Liver (tissue), 9 donors: ENCODE results near the gene SMAD7. TPM values are rescaled to one million over a fixed set of nuclear protein-coding genes. Genes with fewer than 3 reads are reported as not detected.

Experiments used
- DNase-seq: peaks from one replicate; pipeline ENCODE4 v3.0.0-alpha.2; 2017; ENCODE audit warnings: low spot score
- H3K27ac ChIP-seq, 2 donors: one replicate each; pipeline ENCODE4 v1.7.0; 2013; ENCODE audit warnings: inconsistent platforms in 2 of 2, low read length in 2 of 2, control low read depth in 1 of 2, low read depth in 1 of 2, mild to moderate bottlenecking in 1 of 2
- H3K27me3 ChIP-seq, 4 donors: one replicate each; pipeline versions ENCODE4 v1.6.1 to v1.7.0; 2013; ENCODE audit warnings: low read length in 3 of 4, inconsistent platforms in 1 of 4, mild to moderate bottlenecking in 1 of 4, moderate library complexity in 1 of 4; ENCODE audit not compliant: control insufficient read depth in 4 of 4, insufficient read depth in 4 of 4
- H3K36me3 ChIP-seq, 4 donors: one replicate each; pipeline versions ENCODE4 v1.6.1 to v1.7.0; 2013; ENCODE audit warnings: low read length in 3 of 4, mild to moderate bottlenecking in 3 of 4, low read depth in 1 of 4, moderate library complexity in 1 of 4; ENCODE audit not compliant: control insufficient read depth in 4 of 4, insufficient read depth in 3 of 4
- H3K4me1 ChIP-seq, 4 donors: one replicate each; pipeline versions ENCODE4 v1.6.1 to v1.7.0; 2013; ENCODE audit warnings: low read length in 3 of 4, mild to moderate bottlenecking in 3 of 4, moderate library complexity in 1 of 4; ENCODE audit not compliant: control insufficient read depth in 4 of 4, insufficient read depth in 4 of 4
- H3K4me3 ChIP-seq, 3 donors: one replicate each; pipeline versions ENCODE4 v1.6.1 to v1.7.0; 2013; ENCODE audit warnings: low read length in 3 of 3, control low read depth in 1 of 3, low read depth in 1 of 3, mild to moderate bottlenecking in 1 of 3
- H3K9ac ChIP-seq, 2 donors: one replicate each; pipeline ENCODE4 v1.7.0; 2013; ENCODE audit warnings: low read length in 2 of 2, mild to moderate bottlenecking in 2 of 2, moderate library complexity in 2 of 2, control low read depth in 1 of 2, low read depth in 1 of 2
- H3K9me3 ChIP-seq, 4 donors: one replicate each; pipeline versions ENCODE4 v1.6.1 to v1.7.0; 2013; ENCODE audit warnings: low read length in 3 of 4; ENCODE audit not compliant: control insufficient read depth in 4 of 4
- FOXA1 ChIP-seq: IDR thresholded peaks from 2 replicates; pipeline ENCODE4 v1.6.1; 2016; ENCODE audit warnings: antibody characterized with exemption
- FOXA2 ChIP-seq: IDR thresholded peaks from 2 replicates; pipeline ENCODE4 v1.6.1; 2016; ENCODE audit warnings: antibody characterized with exemption
- GABPA ChIP-seq, 2 donors: IDR thresholded peaks in 1 of 2; conservative IDR thresholded peaks in 1 of 2; 2 replicates each; pipeline ENCODE4 v1.6.1; 2016; ENCODE audit warnings: antibody characterized with exemption in 2 of 2, mild to moderate bottlenecking in 1 of 2, moderate library complexity in 1 of 2
- HNF4A ChIP-seq, 2 donors: conservative IDR thresholded peaks; 2 replicates each; pipeline ENCODE4 v1.6.1; 2016; ENCODE audit warnings: antibody characterized with exemption in 2 of 2, mild to moderate bottlenecking in 2 of 2
- HNF4G ChIP-seq: IDR thresholded peaks from 2 replicates; pipeline ENCODE4 v1.6.1; 2016; ENCODE audit warnings: antibody characterized with exemption
- NR2F2 ChIP-seq: IDR thresholded peaks from 2 replicates; pipeline ENCODE4 v1.6.1; 2016; ENCODE audit warnings: antibody characterized with exemption
- RAD21 ChIP-seq, 2 donors: IDR thresholded peaks; 2 replicates each; pipeline ENCODE4 v1.6.1; 2016; ENCODE audit warnings: antibody characterized with exemption in 2 of 2, mild to moderate bottlenecking in 2 of 2
- RXRA ChIP-seq, 2 donors: IDR thresholded peaks; 2 replicates each; pipeline ENCODE4 v1.6.1; 2017 to 2018; ENCODE audit warnings: antibody characterized with exemption in 2 of 2, mild to moderate bottlenecking in 1 of 2
- SP1 ChIP-seq: IDR thresholded peaks from 2 replicates; pipeline ENCODE4 v1.6.1; 2018; ENCODE audit warnings: antibody characterized with exemption, mild to moderate bottlenecking
- TAF1 ChIP-seq: conservative IDR thresholded peaks from 2 replicates; pipeline ENCODE4 v1.6.1; 2016; ENCODE audit warnings: antibody characterized with exemption, mild to moderate bottlenecking
- YY1 ChIP-seq: IDR thresholded peaks from 2 replicates; pipeline ENCODE4 v1.6.1; 2016; ENCODE audit warnings: antibody characterized with exemption, mild to moderate bottlenecking
- WGBS: extraction: QIAGEN DNeasy Blood & Tissue Kit; methylation state at CpG from one replicate; pipeline ENCODE4 v1.1.7; 2013; 5-methylcytosine and 5-hydroxymethylcytosine counted together
- polyA plus RNA-seq, 2 donors: library from polyadenylated mRNA; stranded (reverse) in 1 of 2; unstranded in 1 of 2; fragments of 200-250 nt in 1 of 2; fragments of >200 nt in 1 of 2; fragmentation: Nextera tagmentation in 1 of 2; extraction: Ambion mirVana in 1 of 2; gene quantifications; one replicate each; pipeline versions ENCODE4 v1.2.1 to v1.2.3, GENCODE V29; 2013 to 2015
- total RNA-seq, 2 donors: library from RNA; depleted of rRNA; stranded (reverse); fragments of >200 nt; gene quantifications; one replicate each; pipeline ENCODE4 v1.2.3, GENCODE V29; 2014
- TF ChIP-seq, protein P1 (sequence below): fragments of 150-350 bp; IDR thresholded peaks from 2 replicates; pipeline ENCODE4 v1.5.1; 2017; ENCODE audit warnings: improper control_type of control experiment, low read depth, low read length; ENCODE audit not compliant: missing input control
- TF ChIP-seq, protein P2 (sequence below): IDR thresholded peaks from 2 replicates; pipeline ENCODE4 v1.6.1; 2016; ENCODE audit warnings: antibody characterized with exemption
- TF ChIP-seq, protein P3 (sequence below): IDR thresholded peaks from 2 replicates; pipeline ENCODE4 v1.6.1; 2016; ENCODE audit warnings: antibody characterized with exemption, mild to moderate bottlenecking
- TF ChIP-seq, protein P4 (sequence below): IDR thresholded peaks from 2 replicates; pipeline ENCODE4 v1.6.1; 2016; ENCODE audit warnings: antibody characterized with exemption
- TF ChIP-seq, protein P5 (sequence below): IDR thresholded peaks from 2 replicates; pipeline ENCODE4 v1.6.1; 2016; ENCODE audit warnings: antibody characterized with exemption
- donor health status: healthy.
- donor health status: healthy.
- donor health status: healthy.
- donor health status: healthy.
- donor health status: healthy.

Gene SMAD7
- total and polyA plus RNA-seq, 4 donors, result 3.2 to 11.8 (median 10.1) TPM

DNA sequence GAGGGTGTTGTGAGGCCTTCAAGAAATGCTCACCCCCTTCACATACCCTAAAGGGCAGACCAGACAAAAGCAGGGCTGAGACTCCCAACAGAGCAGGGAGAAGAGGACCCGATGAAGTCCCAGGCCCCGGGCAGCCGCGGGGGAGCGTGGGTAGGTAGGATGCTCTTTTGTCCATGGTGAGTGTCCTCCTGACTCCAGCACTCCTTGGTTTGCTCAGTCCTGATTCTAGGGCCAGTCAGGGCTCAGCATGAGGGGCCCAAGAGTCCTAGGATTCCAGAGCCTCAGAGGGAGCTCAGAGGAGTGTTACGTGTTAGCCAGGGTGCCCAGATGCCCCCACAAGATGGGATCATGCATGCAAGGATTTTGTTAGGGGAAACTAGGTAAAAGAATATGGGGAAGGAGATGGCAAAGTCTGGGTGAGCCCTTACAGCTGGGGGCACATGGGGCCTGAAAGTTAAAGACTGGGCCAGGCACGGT lies 64.8 kb downstream of the SMAD7 start:
- Histone ChIP-seq H3K36me3 (no peaks in the 10 kb centered on the region), H3K27me3 (no peaks in the 10 kb centered on the region), H3K9ac (no peak overlapping the region), H3K4me1 (no peaks in the 10 kb centered on the region), H3K27ac (no peak overlapping the region), H3K9me3 (no peaks in the 10 kb centered on the region), H3K4me3 (no peak overlapping the region)
- no peak for DNase-seq
- WGBS, result 95% methylated on average over 7 of the region's 7 CpGs
- TF ChIP-seq YY1 (no peak), HNF4A (conservative IDR thresholded peaks at IDR 0.05) (no peak), HNF4G (no peak), FOXA2 (no peak), RXRA (IDR thresholded peaks at IDR 0.05) (no peak), FOXA1 (no peak)
- TF ChIP-seq, protein P1, sequence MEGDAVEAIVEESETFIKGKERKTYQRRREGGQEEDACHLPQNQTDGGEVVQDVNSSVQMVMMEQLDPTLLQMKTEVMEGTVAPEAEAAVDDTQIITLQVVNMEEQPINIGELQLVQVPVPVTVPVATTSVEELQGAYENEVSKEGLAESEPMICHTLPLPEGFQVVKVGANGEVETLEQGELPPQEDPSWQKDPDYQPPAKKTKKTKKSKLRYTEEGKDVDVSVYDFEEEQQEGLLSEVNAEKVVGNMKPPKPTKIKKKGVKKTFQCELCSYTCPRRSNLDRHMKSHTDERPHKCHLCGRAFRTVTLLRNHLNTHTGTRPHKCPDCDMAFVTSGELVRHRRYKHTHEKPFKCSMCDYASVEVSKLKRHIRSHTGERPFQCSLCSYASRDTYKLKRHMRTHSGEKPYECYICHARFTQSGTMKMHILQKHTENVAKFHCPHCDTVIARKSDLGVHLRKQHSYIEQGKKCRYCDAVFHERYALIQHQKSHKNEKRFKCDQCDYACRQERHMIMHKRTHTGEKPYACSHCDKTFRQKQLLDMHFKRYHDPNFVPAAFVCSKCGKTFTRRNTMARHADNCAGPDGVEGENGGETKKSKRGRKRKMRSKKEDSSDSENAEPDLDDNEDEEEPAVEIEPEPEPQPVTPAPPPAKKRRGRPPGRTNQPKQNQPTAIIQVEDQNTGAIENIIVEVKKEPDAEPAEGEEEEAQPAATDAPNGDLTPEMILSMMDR, result no peak
- TF ChIP-seq, protein P2, sequence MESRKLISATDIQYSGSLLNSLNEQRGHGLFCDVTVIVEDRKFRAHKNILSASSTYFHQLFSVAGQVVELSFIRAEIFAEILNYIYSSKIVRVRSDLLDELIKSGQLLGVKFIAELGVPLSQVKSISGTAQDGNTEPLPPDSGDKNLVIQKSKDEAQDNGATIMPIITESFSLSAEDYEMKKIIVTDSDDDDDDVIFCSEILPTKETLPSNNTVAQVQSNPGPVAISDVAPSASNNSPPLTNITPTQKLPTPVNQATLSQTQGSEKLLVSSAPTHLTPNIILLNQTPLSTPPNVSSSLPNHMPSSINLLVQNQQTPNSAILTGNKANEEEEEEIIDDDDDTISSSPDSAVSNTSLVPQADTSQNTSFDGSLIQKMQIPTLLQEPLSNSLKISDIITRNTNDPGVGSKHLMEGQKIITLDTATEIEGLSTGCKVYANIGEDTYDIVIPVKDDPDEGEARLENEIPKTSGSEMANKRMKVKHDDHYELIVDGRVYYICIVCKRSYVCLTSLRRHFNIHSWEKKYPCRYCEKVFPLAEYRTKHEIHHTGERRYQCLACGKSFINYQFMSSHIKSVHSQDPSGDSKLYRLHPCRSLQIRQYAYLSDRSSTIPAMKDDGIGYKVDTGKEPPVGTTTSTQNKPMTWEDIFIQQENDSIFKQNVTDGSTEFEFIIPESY, result no peak
- TF ChIP-seq, protein P3, sequence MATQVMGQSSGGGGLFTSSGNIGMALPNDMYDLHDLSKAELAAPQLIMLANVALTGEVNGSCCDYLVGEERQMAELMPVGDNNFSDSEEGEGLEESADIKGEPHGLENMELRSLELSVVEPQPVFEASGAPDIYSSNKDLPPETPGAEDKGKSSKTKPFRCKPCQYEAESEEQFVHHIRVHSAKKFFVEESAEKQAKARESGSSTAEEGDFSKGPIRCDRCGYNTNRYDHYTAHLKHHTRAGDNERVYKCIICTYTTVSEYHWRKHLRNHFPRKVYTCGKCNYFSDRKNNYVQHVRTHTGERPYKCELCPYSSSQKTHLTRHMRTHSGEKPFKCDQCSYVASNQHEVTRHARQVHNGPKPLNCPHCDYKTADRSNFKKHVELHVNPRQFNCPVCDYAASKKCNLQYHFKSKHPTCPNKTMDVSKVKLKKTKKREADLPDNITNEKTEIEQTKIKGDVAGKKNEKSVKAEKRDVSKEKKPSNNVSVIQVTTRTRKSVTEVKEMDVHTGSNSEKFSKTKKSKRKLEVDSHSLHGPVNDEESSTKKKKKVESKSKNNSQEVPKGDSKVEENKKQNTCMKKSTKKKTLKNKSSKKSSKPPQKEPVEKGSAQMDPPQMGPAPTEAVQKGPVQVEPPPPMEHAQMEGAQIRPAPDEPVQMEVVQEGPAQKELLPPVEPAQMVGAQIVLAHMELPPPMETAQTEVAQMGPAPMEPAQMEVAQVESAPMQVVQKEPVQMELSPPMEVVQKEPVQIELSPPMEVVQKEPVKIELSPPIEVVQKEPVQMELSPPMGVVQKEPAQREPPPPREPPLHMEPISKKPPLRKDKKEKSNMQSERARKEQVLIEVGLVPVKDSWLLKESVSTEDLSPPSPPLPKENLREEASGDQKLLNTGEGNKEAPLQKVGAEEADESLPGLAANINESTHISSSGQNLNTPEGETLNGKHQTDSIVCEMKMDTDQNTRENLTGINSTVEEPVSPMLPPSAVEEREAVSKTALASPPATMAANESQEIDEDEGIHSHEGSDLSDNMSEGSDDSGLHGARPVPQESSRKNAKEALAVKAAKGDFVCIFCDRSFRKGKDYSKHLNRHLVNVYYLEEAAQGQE, result no peak

DNA sequence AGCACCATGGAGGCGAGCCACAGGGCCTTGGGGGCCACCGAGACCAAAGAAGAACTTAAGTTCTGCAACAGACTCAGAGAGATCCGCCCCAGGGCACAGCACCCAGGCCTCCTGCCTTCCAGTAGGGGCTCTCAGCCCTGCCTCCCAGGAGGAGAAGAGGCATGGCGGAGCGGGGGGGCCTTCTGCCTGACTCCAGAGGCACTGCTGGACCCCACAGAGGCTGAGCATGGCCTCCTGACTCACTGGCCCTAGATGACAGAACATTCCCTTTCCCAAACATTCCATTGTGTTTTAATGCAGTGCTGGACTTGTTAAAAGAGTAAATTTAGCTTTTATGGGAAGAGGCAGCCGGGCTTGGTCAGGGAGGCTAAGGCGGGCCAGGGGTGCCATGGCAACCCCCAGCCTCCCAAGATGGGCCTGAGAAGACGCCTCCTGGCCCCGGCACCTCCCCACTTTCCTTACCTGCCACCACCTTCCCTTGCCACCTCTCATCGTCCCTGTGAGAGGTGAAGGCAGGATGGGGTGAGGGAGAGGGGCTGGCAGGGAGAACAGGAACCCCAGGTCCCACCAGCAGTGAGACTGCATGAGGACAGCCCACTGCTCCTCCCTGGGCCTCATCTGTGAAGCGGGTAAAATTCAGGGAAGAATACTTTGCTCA lies 65.4 kb downstream of the SMAD7 start:
- DNase-seq, result no peak
- TF ChIP-seq RXRA (IDR thresholded peaks at IDR 0.05) (no peak), NR2F2 (no peak), TAF1 (no peak), GABPA (IDR thresholded peaks at IDR 0.05 in 1 of 2, conservative IDR thresholded peaks at IDR 0.05 in 1 of 2) (no peak), HNF4G (no peak), SP1 (no peak), RAD21 (IDR thresholded peaks at IDR 0.05) (no peak), HNF4A (conservative IDR thresholded peaks at IDR 0.05) (no peak), FOXA2 (no peak)
- TF ChIP-seq, protein P2, result no peak
- TF ChIP-seq, protein P4, sequence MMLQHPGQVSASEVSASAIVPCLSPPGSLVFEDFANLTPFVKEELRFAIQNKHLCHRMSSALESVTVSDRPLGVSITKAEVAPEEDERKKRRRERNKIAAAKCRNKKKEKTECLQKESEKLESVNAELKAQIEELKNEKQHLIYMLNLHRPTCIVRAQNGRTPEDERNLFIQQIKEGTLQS, result no peak
- TF ChIP-seq, protein P3, result no peak
- TF ChIP-seq, protein P5, sequence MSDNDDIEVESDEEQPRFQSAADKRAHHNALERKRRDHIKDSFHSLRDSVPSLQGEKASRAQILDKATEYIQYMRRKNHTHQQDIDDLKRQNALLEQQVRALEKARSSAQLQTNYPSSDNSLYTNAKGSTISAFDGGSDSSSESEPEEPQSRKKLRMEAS, result no peak
- Histone ChIP-seq H3K36me3 (no peaks in the 10 kb centered on the region), H3K9me3 (no peaks in the 10 kb centered on the region), H3K27ac (no peak overlapping the region), H3K9ac (no peak overlapping the region), H3K27me3 (no peaks in the 10 kb centered on the region), H3K4me1 (no peaks in the 10 kb centered on the region), H3K4me3 (no peak overlapping the region)
- WGBS, result 95% methylated on average over 11 of the region's 11 CpGs
